ENCODE measurements around the gene PPIE.

Gene PPIE

GRCh38 chr1:39692152-39693074 is 46.3 kb upstream of the PPIE start:
- DNase-seq (ENCODE audit: low read depth, low spot score) = no peak
- in situ Hi-C loops (cut with HindIII; ENCODE audit: low sequenced_read_pairs) = no loop called here
- H3K4me3 ChIP-seq (ENCODE audit: low read depth, low read length) = no peak overlapping the region

GRCh38 chr1:39694026-39694425 is 44.7 kb upstream of the PPIE start:
- no peak for DNase-seq (ENCODE audit: low read depth, low spot score)
- TF ChIP-seq CTCF (IDR thresholded peaks at IDR 0.05; ENCODE audit: low read depth, low read length) = no peak
- in situ Hi-C loops (cut with HindIII; ENCODE audit: low sequenced_read_pairs) = no loop called here
- H3K4me3 ChIP-seq (ENCODE audit: low read depth, low read length) = no peak overlapping the region

More at GRCh38 chr1:39692152-39693074, 46.3 kb upstream of the PPIE start:
- TF ChIP-seq CTCF (IDR thresholded peaks at IDR 0.05; ENCODE audit: low read depth, low read length) = no peak

- DNase-seq (ENCODE audit: low read depth, low spot score) = no peak
- H3K4me3 ChIP-seq (ENCODE audit: low read depth, low read length) = no peak overlapping the region
- no peak for TF ChIP-seq CTCF (IDR thresholded peaks at IDR 0.05; ENCODE audit: low read depth, low read length)
- in situ Hi-C loops (cut with HindIII; ENCODE audit: low sequenced_read_pairs) = no loop called here
These were observed 43.7 kb upstream of the PPIE start for GRCh38 chr1:39695016-39695415.

- no peak for DNase-seq (ENCODE audit: low read depth, low spot score)
- in situ Hi-C loops (cut with HindIII; ENCODE audit: low sequenced_read_pairs) = no loop called here
- H3K4me3 ChIP-seq (ENCODE audit: low read depth, low read length) = no peak overlapping the region
- TF ChIP-seq CTCF (IDR thresholded peaks at IDR 0.05; ENCODE audit: low read depth, low read length) = no peak
These were observed 42.2 kb upstream of the PPIE start for GRCh38 chr1:39696448-39696847.

- in situ Hi-C loops (cut with HindIII; ENCODE audit: low sequenced_read_pairs) = no loop called here
- DNase-seq (ENCODE audit: low read depth, low spot score) = no peak
- TF ChIP-seq CTCF (IDR thresholded peaks at IDR 0.05; ENCODE audit: low read depth, low read length) = no peak
- H3K4me3 ChIP-seq (ENCODE audit: low read depth, low read length) = no peak overlapping the region
These were observed 40.1 kb upstream of the PPIE start for GRCh38 chr1:39698568-39698967.

- no peak for TF ChIP-seq CTCF (IDR thresholded peaks at IDR 0.05; ENCODE audit: low read depth, low read length)
- H3K4me3 ChIP-seq (ENCODE audit: low read depth, low read length) = no peak overlapping the region
- in situ Hi-C loops (cut with HindIII; ENCODE audit: low sequenced_read_pairs) = no loop called here
- DNase-seq (ENCODE audit: low read depth, low spot score) = no peak
These were observed 39.3 kb upstream of the PPIE start for GRCh38 chr1:39699419-39699818.

Measured in astrocyte of the spinal cord (primary cell).